PFSK-1 (cell line): ENCODE results near the gene NAB1.

Source experiments
- FOXP2 ChIP-seq: optimal IDR thresholded peaks from 2 replicates; pipeline ENCODE3; 2011; ENCODE audit warnings: borderline replicate concordance, control low read depth, inconsistent platforms; ENCODE audit not compliant: insufficient read depth; ENCODE audit errors: extremely low read length, extremely low read depth
- POLR2AphosphoS5 ChIP-seq: IDR thresholded peaks from 2 replicates; pipeline ENCODE4 v1.6.1; 2012; ENCODE audit warnings: low read depth, mild to moderate bottlenecking, control low read depth, low read length, moderate library complexity
- REST ChIP-seq, 2 experiments: IDR thresholded peaks; 2 replicates each; pipeline versions ENCODE4 v1.6.1 to v1.8.0; 2011 to 2012; ENCODE audit warnings: low read depth in 2 of 2, low read length in 2 of 2, control low read depth in 1 of 2, inconsistent platforms in 1 of 2, mild to moderate bottlenecking in 1 of 2, moderate library complexity in 1 of 2; ENCODE audit not compliant: insufficient read depth in 1 of 2
- SIN3A ChIP-seq: IDR thresholded peaks from 2 replicates; pipeline ENCODE4 v1.6.1; 2012; ENCODE audit warnings: mild to moderate bottlenecking, low read length, moderate library complexity, borderline replicate concordance; ENCODE audit not compliant: insufficient read depth
- TAF1 ChIP-seq: IDR thresholded peaks from 2 replicates; pipeline ENCODE4 v1.6.1; 2012; ENCODE audit warnings: low read length, control low read depth, borderline replicate concordance; ENCODE audit not compliant: insufficient read depth

The NAB1 gene

GRCh38 chr2:190663839-190664238 lies 15.0 kb downstream of the NAB1 start:
- TF ChIP-seq FOXP2 (no peak), SIN3A (no peak), POLR2AphosphoS5 (no peak)

- no peak for TF ChIP-seq SIN3A
- TF ChIP-seq REST (IDR thresholded peaks at IDR 0.05; ENCODE audit: insufficient read depth in 1 of 2, low read depth in 2 of 2, low read length in 2 of 2) = no peak
- TF ChIP-seq POLR2AphosphoS5 = no peak
- no peak for TF ChIP-seq FOXP2
- TF ChIP-seq TAF1 = no peak
Observed at GRCh38 chr2:190664240-190664639, 15.4 kb downstream of the NAB1 start.

- no peak for TF ChIP-seq SIN3A
- no peak for TF ChIP-seq FOXP2
- no peak for TF ChIP-seq POLR2AphosphoS5
- no peak for TF ChIP-seq TAF1
- no peak for TF ChIP-seq REST (IDR thresholded peaks at IDR 0.05; ENCODE audit: insufficient read depth in 1 of 2, low read depth in 2 of 2, low read length in 2 of 2)
Observed at GRCh38 chr2:190666895-190667294, 18.0 kb downstream of the NAB1 start.

- TF ChIP-seq FOXP2 (no peak), REST (IDR thresholded peaks at IDR 0.05; ENCODE audit: insufficient read depth in 1 of 2, low read depth in 2 of 2, low read length in 2 of 2) (no peak), SIN3A (no peak), POLR2AphosphoS5 (no peak), TAF1 (no peak)
Observed at GRCh38 chr2:190668892-190669291, 20.0 kb downstream of the NAB1 start.

GRCh38 chr2:190670182-190670946 lies 21.5 kb downstream of the NAB1 start:
- no peak for TF ChIP-seq FOXP2
- TF ChIP-seq TAF1 = no peak
- no peak for TF ChIP-seq POLR2AphosphoS5
- no peak for TF ChIP-seq SIN3A
- TF ChIP-seq REST (IDR thresholded peaks at IDR 0.05; ENCODE audit: insufficient read depth in 1 of 2, low read depth in 2 of 2, low read length in 2 of 2) = no peak
